ENCODE results near the gene KCNH8.

KCNH8 gene

GRCh38 chr3:19539518-19540392 lies 391.4 kb downstream of the KCNH8 start:
- H2BK120ac ChIP-seq (ENCODE audit: low read depth, low read length): no peak overlapping the region
- no peak overlapping the region for H3K4me3 ChIP-seq (ENCODE audit: insufficient read depth in 1 of 2, low read depth in 1 of 2, low read length in 2 of 2)
- no peak overlapping the region for H3K4ac ChIP-seq (ENCODE audit: low read depth in 1 of 2, low read length in 2 of 2)
- no peak overlapping the region for H3K14ac ChIP-seq (ENCODE audit: low read length in 2 of 2)
- no peaks in the 10 kb centered on the region for H3K27me3 ChIP-seq (ENCODE audit: control insufficient read depth in 1 of 2, insufficient read depth in 1 of 2, low read length in 2 of 2)
- H3K27ac ChIP-seq (ENCODE audit: low read length, poor library complexity, severe bottlenecking): no peak overlapping the region
- H3K9me3 ChIP-seq (ENCODE audit: control insufficient read depth, low read length): no peaks in the 10 kb centered on the region
- 63% methylated on average over 1 of the region's 2 CpGs for WGBS
- DNase-seq: no peak
- H3K36me3 ChIP-seq (ENCODE audit: control insufficient read depth in 1 of 2, insufficient read depth in 2 of 2, low read depth in 1 of 2, low read length in 2 of 2): no peaks in the 10 kb centered on the region
- peak overlapping the region; percentile 28 for H3K4me2 ChIP-seq (ENCODE audit: low read length, poor library complexity, severe bottlenecking)
- no peaks in the 10 kb centered on the region for H3K79me1 ChIP-seq (replicated peaks; ENCODE audit: low read length, poor library complexity, severe bottlenecking)
- H3K23ac ChIP-seq (ENCODE audit: low read length in 2 of 2): no peak overlapping the region
- no peak overlapping the region for H2BK15ac ChIP-seq (ENCODE audit: low read depth, poor library complexity, severe bottlenecking)
- H4K91ac ChIP-seq (ENCODE audit: low read length): no peak overlapping the region
- no peak overlapping the region for H3K9ac ChIP-seq (ENCODE audit: low read length)
- no peak overlapping the region for H2BK12ac ChIP-seq (ENCODE audit: low read length in 2 of 2)
- H2AFZ ChIP-seq (ENCODE audit: low read depth, low read length): no peak overlapping the region
- no peak overlapping the region for H2AK5ac ChIP-seq (ENCODE audit: low read length, severe bottlenecking)
- H2BK5ac ChIP-seq (ENCODE audit: low read depth, low read length, poor library complexity, severe bottlenecking): no peak overlapping the region
- H3K4me1 ChIP-seq (ENCODE audit: control insufficient read depth, insufficient read depth, low read depth, low read length): no peaks in the 10 kb centered on the region
- H3K18ac ChIP-seq (ENCODE audit: low read depth in 1 of 2, low read length in 2 of 2): no peak overlapping the region
- no peak overlapping the region for H4K8ac ChIP-seq (ENCODE audit: low read length)

GRCh38 chr3:19540464-19540863 lies 392.2 kb downstream of the KCNH8 start:
- H3K23ac ChIP-seq (ENCODE audit: low read length in 2 of 2): no peak overlapping the region
- H2BK120ac ChIP-seq (ENCODE audit: low read depth, low read length): no peak overlapping the region
- H2AK5ac ChIP-seq (ENCODE audit: low read length, severe bottlenecking): no peak overlapping the region
- 84% methylated on average over 3 of the region's 3 CpGs for WGBS
- no peaks in the 10 kb centered on the region for H3K9me3 ChIP-seq (ENCODE audit: control insufficient read depth, low read length)
- no peak overlapping the region for H3K4me3 ChIP-seq (ENCODE audit: insufficient read depth in 1 of 2, low read depth in 1 of 2, low read length in 2 of 2)
- no peak for DNase-seq
- no peak overlapping the region for H3K4ac ChIP-seq (ENCODE audit: low read depth in 1 of 2, low read length in 2 of 2)
- no peak overlapping the region for H2AFZ ChIP-seq (ENCODE audit: low read depth, low read length)
- no peak overlapping the region for H3K18ac ChIP-seq (ENCODE audit: low read depth in 1 of 2, low read length in 2 of 2)
- no peaks in the 10 kb centered on the region for H3K4me1 ChIP-seq (ENCODE audit: control insufficient read depth, insufficient read depth, low read depth, low read length)
- H3K27me3 ChIP-seq (ENCODE audit: control insufficient read depth in 1 of 2, insufficient read depth in 1 of 2, low read length in 2 of 2): no peaks in the 10 kb centered on the region
- no peaks in the 10 kb centered on the region for H3K36me3 ChIP-seq (ENCODE audit: control insufficient read depth in 1 of 2, insufficient read depth in 2 of 2, low read depth in 1 of 2, low read length in 2 of 2)
- H3K9ac ChIP-seq (ENCODE audit: low read length): no peak overlapping the region
- H3K4me2 ChIP-seq (ENCODE audit: low read length, poor library complexity, severe bottlenecking): no peak overlapping the region
- no peak overlapping the region for H4K8ac ChIP-seq (ENCODE audit: low read length)
- no peak overlapping the region for H3K27ac ChIP-seq (ENCODE audit: low read length, poor library complexity, severe bottlenecking)
- H2BK12ac ChIP-seq (ENCODE audit: low read length in 2 of 2): no peak overlapping the region
- no peak overlapping the region for H4K91ac ChIP-seq (ENCODE audit: low read length)
- H2BK5ac ChIP-seq (ENCODE audit: low read depth, low read length, poor library complexity, severe bottlenecking): no peak overlapping the region
- no peak overlapping the region for H3K14ac ChIP-seq (ENCODE audit: low read length in 2 of 2)
- no peaks in the 10 kb centered on the region for H3K79me1 ChIP-seq (replicated peaks; ENCODE audit: low read length, poor library complexity, severe bottlenecking)
- H2BK15ac ChIP-seq (ENCODE audit: low read depth, poor library complexity, severe bottlenecking): no peak overlapping the region

GRCh38 chr3:19541284-19541683 lies 393.0 kb downstream of the KCNH8 start:
- Histone ChIP-seq H3K14ac (ENCODE audit: low read length in 2 of 2) (no peak overlapping the region), H2AFZ (ENCODE audit: low read depth, low read length) (no peak overlapping the region), H3K23ac (ENCODE audit: low read length in 2 of 2) (no peak overlapping the region), H3K36me3 (ENCODE audit: control insufficient read depth in 1 of 2, insufficient read depth in 2 of 2, low read depth in 1 of 2, low read length in 2 of 2) (no peaks in the 10 kb centered on the region), H4K91ac (ENCODE audit: low read length) (no peak overlapping the region), H2BK5ac (ENCODE audit: low read depth, low read length, poor library complexity, severe bottlenecking) (no peak overlapping the region), H2AK5ac (ENCODE audit: low read length, severe bottlenecking) (no peak overlapping the region), H3K9ac (ENCODE audit: low read length) (no peak overlapping the region), H2BK15ac (ENCODE audit: low read depth, poor library complexity, severe bottlenecking) (no peak overlapping the region), H3K4me2 (ENCODE audit: low read length, poor library complexity, severe bottlenecking) (no peak overlapping the region), H3K18ac (ENCODE audit: low read depth in 1 of 2, low read length in 2 of 2) (no peak overlapping the region), H2BK120ac (ENCODE audit: low read depth, low read length) (no peak overlapping the region), H3K4me1 (ENCODE audit: control insufficient read depth, insufficient read depth, low read depth, low read length) (no peaks in the 10 kb centered on the region), H3K4me3 (ENCODE audit: insufficient read depth in 1 of 2, low read depth in 1 of 2, low read length in 2 of 2) (no peak overlapping the region), H3K4ac (ENCODE audit: low read depth in 1 of 2, low read length in 2 of 2) (no peak overlapping the region), H2BK12ac (ENCODE audit: low read length in 2 of 2) (no peak overlapping the region), H3K79me1 (replicated peaks; ENCODE audit: low read length, poor library complexity, severe bottlenecking) (no peaks in the 10 kb centered on the region), H3K9me3 (ENCODE audit: control insufficient read depth, low read length) (no peaks in the 10 kb centered on the region), H3K27ac (ENCODE audit: low read length, poor library complexity, severe bottlenecking) (no peak overlapping the region), H3K27me3 (ENCODE audit: control insufficient read depth in 1 of 2, insufficient read depth in 1 of 2, low read length in 2 of 2) (no peaks in the 10 kb centered on the region), H4K8ac (ENCODE audit: low read length) (no peak overlapping the region)
- no peak for DNase-seq
- WGBS: no CpG with 5 or more reads among the region's 2 CpGs

GRCh38 chr3:19543212-19543841 lies 395.0 kb downstream of the KCNH8 start:
- DNase-seq: no peak
- H2BK12ac ChIP-seq (ENCODE audit: low read length in 2 of 2): no peak overlapping the region
- H3K79me1 ChIP-seq (replicated peaks; ENCODE audit: low read length, poor library complexity, severe bottlenecking): no peaks in the 10 kb centered on the region
- no peak overlapping the region for H3K14ac ChIP-seq (ENCODE audit: low read length in 2 of 2)
- H3K4ac ChIP-seq (ENCODE audit: low read depth in 1 of 2, low read length in 2 of 2): no peak overlapping the region
- no peak overlapping the region for H3K9ac ChIP-seq (ENCODE audit: low read length)
- no peaks in the 10 kb centered on the region for H3K27me3 ChIP-seq (ENCODE audit: control insufficient read depth in 1 of 2, insufficient read depth in 1 of 2, low read length in 2 of 2)
- no peak overlapping the region for H3K4me3 ChIP-seq (ENCODE audit: insufficient read depth in 1 of 2, low read depth in 1 of 2, low read length in 2 of 2)
- WGBS: 43% methylated on average over 1 of the region's 4 CpGs
- no peak overlapping the region for H2BK5ac ChIP-seq (ENCODE audit: low read depth, low read length, poor library complexity, severe bottlenecking)
- H4K8ac ChIP-seq (ENCODE audit: low read length): no peak overlapping the region
- no peak overlapping the region for H2AFZ ChIP-seq (ENCODE audit: low read depth, low read length)
- no peak overlapping the region for H3K23ac ChIP-seq (ENCODE audit: low read length in 2 of 2)
- no peak overlapping the region for H2BK120ac ChIP-seq (ENCODE audit: low read depth, low read length)
- H4K91ac ChIP-seq (ENCODE audit: low read length): no peak overlapping the region
- no peaks in the 10 kb centered on the region for H3K4me1 ChIP-seq (ENCODE audit: control insufficient read depth, insufficient read depth, low read depth, low read length)
- H2AK5ac ChIP-seq (ENCODE audit: low read length, severe bottlenecking): no peak overlapping the region
- no peaks in the 10 kb centered on the region for H3K9me3 ChIP-seq (ENCODE audit: control insufficient read depth, low read length)
- no peak overlapping the region for H3K27ac ChIP-seq (ENCODE audit: low read length, poor library complexity, severe bottlenecking)
- no peak overlapping the region for H2BK15ac ChIP-seq (ENCODE audit: low read depth, poor library complexity, severe bottlenecking)
- no peaks in the 10 kb centered on the region for H3K36me3 ChIP-seq (ENCODE audit: control insufficient read depth in 1 of 2, insufficient read depth in 2 of 2, low read depth in 1 of 2, low read length in 2 of 2)
- H3K4me2 ChIP-seq (ENCODE audit: low read length, poor library complexity, severe bottlenecking): no peak overlapping the region
- no peak overlapping the region for H3K18ac ChIP-seq (ENCODE audit: low read depth in 1 of 2, low read length in 2 of 2)

All from mesenchymal stem cell (in vitro differentiated cells and primary cell).